NCI-H446 (cell line): ENCODE data around the gene KRT71.

Experiments
- DNase-seq, 2 experiments: peaks; one replicate each; lab custom pipeline; 2025; lab: John Stamatoyannopoulos, UW

The KRT71 gene

DNA sequence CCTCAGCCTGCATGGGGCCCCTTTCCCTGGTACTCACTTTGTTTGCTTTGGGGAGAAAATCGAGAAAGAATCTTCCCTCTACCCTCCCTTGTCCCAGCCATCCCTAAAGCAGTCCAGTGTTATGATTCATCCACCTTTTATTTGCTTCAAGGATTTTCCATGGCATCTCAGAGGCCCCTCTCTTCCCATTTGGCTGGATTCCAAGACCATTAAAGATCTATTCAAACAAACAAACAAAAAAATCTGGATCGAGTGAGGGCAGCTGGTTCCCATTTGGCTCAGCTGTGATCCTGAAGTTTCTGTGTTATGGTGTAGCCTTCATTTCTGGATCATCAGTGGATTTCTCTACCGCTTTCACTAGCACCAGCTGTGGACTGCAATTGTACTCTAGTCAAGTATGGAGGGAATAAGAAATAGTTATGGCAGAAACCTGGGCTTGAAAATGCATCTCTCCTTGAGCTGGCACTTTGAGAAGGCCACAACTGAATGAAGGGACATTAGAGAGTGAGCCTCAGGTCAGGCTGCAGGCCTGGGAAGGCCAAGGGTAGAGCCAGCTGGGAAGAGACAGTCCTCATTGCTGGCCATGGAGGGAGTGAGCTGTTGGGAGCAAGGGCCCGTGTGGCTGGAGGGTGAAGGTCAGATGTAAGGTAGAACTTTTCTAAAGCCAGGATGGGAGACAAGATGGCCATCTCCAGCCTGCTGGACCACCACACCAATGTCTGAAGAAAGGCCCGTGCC, 13.7 kb downstream of the KRT71 start:
- DNase-seq, result peak in 1 of 2 experiments; percentile 40

GRCh38 chr12:52537101-52537500, 15.8 kb downstream of the KRT71 start:
- no peak for DNase-seq

- no peak for DNase-seq
Observed at GRCh38 chr12:52535574-52535973, 17.4 kb downstream of the KRT71 start.

GRCh38 chr12:52534482-52534881, 18.5 kb downstream of the KRT71 start:
- no peak for DNase-seq

DNA sequence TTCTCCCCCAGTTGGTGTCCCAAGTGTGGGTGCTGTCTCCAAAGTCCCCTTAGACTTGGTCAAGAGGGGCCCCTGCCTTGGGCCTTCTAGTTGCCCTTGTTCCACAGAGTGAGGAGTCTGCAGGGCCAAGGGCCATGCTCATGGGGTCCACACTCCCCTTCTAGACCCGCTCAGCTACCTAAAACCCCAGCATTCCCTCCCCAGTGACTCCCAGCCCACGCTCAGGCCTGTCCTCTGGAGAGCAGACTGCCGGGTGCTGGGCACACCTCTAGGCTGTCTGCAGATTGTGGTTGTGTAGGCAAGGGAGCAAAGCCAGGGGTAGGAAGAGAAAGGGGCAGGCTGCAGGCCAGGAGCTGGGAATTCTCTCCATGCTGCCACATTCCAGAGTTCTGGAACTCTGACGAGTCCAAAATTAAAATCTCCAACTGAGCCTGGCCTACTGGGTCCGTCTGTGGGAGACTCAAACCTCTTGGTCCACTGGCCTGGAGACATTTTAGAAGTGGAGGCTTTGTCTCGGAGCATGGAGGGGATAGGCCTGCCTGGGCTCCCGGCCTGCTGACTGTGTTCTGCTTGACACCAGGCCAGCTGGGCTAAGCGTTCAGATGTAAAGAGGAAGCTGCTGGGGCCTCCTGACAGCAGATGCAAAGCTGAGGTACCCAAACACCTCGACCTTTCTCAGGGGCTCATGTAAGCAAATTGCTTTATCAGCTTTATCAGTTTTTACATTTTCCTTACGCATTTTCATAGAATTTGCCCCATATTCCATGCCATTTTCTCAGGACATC, 19.1 kb downstream of the KRT71 start:
- DNase-seq, result no peak

DNA sequence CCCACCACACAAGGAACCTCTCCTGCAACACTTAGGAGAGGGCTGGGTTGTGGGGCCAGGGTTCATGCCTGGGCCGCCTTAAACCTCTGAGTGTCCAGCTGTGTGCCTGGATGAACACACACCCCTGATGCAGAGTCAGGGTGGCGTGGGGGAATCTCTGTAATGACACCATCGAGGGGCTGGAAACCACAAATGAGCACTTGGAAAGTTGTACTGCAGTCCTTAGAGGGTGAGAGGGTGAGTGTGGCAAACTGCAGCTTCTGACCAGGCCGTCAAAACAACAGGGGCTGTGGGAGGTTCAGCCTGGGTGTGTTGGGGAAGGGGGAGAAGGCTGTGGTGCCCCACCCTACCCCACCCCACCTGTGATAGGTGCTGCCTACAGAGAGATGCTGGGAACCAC, 20.3 kb downstream of the KRT71 start:
- DNase-seq, result no peak

GRCh38 chr12:52531566-52532300, 21.2 kb downstream of the KRT71 start:
- no peak for DNase-seq

DNA sequence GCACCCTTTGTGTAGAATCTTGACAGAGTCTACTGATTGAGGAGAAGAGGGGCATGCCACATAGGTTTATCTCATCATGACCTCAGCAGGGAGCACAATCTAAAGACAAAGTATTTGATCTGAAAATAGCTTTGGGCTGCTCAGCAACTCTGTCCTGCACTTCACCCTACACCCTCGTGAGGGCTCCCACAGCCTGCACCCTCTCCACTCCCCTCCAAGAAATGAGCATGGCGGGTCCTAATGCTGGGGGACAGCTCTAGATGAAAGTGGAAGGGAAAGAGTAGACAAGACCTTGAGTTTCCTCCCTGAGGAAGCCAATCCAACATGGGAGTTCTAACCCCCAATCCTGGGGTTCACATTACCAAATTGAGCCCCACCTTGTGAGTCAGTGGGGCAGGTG, 22.0 kb downstream of the KRT71 start:
- no peak for DNase-seq

DNA sequence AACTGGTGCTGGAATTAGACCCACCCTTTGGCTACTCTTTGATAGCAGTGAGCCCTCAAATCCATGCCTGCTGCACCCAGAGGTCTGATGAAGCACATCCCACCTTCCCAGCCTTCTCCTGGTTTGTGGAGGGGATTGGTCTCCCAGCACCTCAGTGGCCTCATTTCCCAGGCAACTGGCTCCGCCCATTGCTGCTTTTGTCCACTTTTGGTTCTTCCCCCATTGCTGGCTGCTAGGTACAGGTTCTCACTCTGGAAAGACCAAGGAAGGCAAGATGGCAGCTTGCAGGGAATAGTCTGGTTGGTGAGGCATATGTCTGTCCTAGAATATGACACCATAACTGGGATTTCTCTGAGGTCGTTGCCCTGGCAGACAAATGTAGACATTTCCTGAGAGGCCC, 22.6 kb downstream of the KRT71 start:
- no peak for DNase-seq

DNA sequence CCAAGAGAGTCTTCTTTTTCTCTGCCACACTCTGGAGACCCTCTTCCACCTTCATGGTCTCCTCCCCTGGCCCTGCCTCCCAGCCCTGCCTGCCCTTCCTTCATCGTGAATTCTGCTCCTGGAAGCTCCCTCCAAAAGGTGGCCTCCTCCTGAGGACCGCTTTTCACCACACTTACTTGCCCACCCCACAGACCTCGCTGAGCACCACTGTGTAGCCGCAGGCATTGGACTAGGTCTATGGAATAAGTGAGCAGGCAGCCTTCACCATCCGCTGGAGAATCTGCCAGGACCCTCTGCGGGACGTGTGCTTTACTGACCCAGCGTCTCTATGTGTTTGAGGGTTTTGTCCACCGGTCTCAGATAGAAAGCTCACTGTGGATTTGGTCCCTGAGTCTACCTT, 23.1 kb downstream of the KRT71 start:
- DNase-seq, result no peak

GRCh38 chr12:52529417-52529816, 23.5 kb downstream of the KRT71 start:
- no peak for DNase-seq

GRCh38 chr12:52528641-52529143, 24.3 kb downstream of the KRT71 start:
- DNase-seq, result no peak

DNA sequence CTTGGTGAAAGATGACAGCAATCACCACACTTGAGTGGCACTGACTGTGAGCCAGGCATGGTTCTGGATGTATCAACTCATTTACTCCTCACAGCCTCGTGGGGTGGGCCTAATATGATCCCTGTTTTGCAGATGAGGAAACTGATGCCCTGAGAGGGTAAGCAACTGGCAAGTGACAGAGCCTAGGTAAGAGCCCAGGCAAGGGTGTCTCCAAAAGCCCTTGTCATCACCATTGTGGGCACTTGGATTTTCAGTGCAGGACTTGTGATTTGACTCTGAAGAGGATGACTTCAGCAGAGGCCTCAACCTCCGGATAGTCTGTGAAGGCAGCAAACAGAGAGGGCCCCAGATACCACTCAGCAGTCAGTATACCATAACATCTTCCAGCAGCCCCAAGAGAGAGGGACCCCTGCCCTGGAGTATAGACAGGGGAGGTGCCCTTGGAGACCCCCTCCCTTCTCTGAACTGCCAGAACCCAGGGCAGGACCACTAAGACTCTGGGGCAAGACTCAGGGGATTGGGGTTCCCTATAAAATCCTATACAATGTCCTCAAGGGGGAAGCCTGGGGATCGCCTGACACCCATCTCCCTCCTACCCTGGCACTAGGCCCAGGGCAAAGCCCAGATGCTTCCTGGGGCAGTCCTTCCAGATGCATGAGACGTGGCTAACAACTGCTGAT, 25.7 kb downstream of the KRT71 start:
- DNase-seq, result no peak

DNA sequence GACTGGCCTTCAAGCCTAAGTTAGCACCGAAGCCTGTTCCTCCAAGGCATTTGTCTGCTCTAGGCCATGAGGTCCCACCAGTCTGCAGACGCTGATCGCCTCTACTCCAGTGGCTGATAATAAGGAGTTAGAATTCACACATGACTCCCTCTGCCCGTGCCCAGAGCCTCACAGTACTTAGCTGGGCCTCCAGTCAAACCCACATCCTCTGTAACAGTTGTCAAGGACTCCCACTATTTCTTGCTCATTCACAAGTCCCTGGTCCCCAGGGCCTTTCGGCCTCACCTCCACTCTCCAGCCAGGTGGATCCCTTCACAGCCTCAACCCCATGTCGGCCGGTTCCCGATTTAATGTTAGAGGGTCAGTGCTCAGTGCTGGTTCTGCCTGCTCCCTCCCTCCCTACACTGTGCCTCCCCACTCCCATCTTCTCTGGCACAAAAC, 26.4 kb downstream of the KRT71 start:
- DNase-seq, result no peak

- no peak for DNase-seq
Observed at GRCh38 chr12:52525661-52526499, 27.1 kb downstream of the KRT71 start.

GRCh38 chr12:52524898-52525591, 27.9 kb downstream of the KRT71 start:
- no peak for DNase-seq

GRCh38 chr12:52524241-52524897, 28.6 kb downstream of the KRT71 start:
- DNase-seq, result no peak

DNA sequence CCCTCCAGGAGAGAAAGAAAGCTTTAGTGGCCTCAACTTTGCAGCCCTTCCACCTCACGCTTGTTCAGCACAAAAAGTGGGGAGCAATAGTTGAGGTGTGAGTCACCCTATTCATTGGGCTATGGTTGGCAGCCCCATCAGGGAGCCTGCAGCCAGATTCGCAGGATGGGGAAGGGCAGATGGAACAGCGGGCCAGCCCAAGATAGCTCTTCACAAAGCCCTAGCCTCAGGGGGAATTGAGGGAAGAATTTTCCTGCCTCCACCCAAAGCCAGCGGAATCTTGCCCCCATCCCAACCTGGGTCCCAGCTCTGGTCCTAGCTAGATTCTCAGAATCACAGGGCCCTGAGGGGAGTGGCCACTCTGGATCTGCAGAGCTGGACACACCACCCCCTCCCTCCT, 29.1 kb downstream of the KRT71 start:
- no peak for DNase-seq

- peak in 1 of 2 experiments; percentile 16 for DNase-seq
Observed at GRCh38 chr12:52522346-52523011, 30.5 kb downstream of the KRT71 start.
